GM12878 (cell line): ENCODE measurements around the gene USP54. TPM values are rescaled to one million over a fixed set of nuclear protein-coding genes. Genes with fewer than 3 reads are reported as not detected.

Source experiments
- ATAC-seq: fragments of 200-7000 bp; cut with Tn5 transposase; 3 replicates; pipeline ENCODE4 v1.9.1; 2020; ENCODE audit warnings: mild to moderate bottlenecking, moderate library complexity
- BruUV-seq: library from RNA; stranded (reverse); fragments of 400-500 nt; replicated peaks from 2 replicates; lab custom pipeline; 2021; lab: Mats Ljungman, UMichigan
- CTCF ChIA-PET: fragments of 300-600 bp; sonication (Branson Sonifier 250); formaldehyde crosslinking; extraction: SDS; loops from one replicate; lab custom pipeline; 2021; ENCODE audit warnings: inconsistent platforms; lab: Yijun Ruan, JAX
- POLR2A ChIA-PET: fragments of 350-600 bp; formaldehyde crosslinking; extraction: SDS; loops from one replicate; lab custom pipeline; 2021; ENCODE audit warnings: inconsistent platforms; lab: Charles Lee
- RAD21 ChIA-PET: fragments of 300-600 bp; sonication (Branson Sonifier 250); formaldehyde crosslinking; loops from one replicate; lab custom pipeline; 2023; ENCODE audit warnings: antibody characterized with exemption; ENCODE audit not compliant: unreplicated experiment; lab: Charles Lee
- SMC1A ChIA-PET: fragments of 300-600 bp; sonication (Branson Sonifier 250); formaldehyde crosslinking; loops from one replicate; lab custom pipeline; 2023; ENCODE audit not compliant: unreplicated experiment, uncharacterized antibody; lab: Charles Lee
- DNase-seq: peaks from one replicate; pipeline ENCODE4 v3.0.0-alpha.2; 2011; ENCODE audit warnings: low read depth, low spot score
- FAIRE-seq: peaks from 3 replicates; lab custom pipeline; 2011; peaks lifted over from hg19 to GRCh38; lab: Jason Lieb, UNC
- H2AFZ ChIP-seq: 2 replicates; pipeline ENCODE4 v1.6.0; 2011; ENCODE audit warnings: low read depth, low read length, control low read depth; ENCODE audit not compliant: control insufficient read depth
- H3K27ac ChIP-seq: 2 replicates; pipeline ENCODE4 v1.5.1; 2011; ENCODE audit warnings: control low read depth; ENCODE audit not compliant: control insufficient read depth, insufficient read depth
- H3K27me3 ChIP-seq, 2 experiments: replicated peaks in 1 of 2; 2 replicates each; pipeline versions ENCODE4 v1.6.0 to v1.6.1; 2011; ENCODE audit warnings: low read length in 1 of 2; ENCODE audit not compliant: control insufficient read depth in 2 of 2, insufficient read depth in 2 of 2
- H3K36me3 ChIP-seq, 2 experiments: 2 replicates each; pipeline ENCODE4 v1.5.1; 2011; ENCODE audit warnings: low read length in 1 of 2; ENCODE audit not compliant: control insufficient read depth in 2 of 2, insufficient read depth in 2 of 2
- H3K4me1 ChIP-seq: 2 replicates; pipeline ENCODE4 v1.6.1; 2011; ENCODE audit warnings: mild to moderate bottlenecking, low read length, moderate library complexity, mixed read lengths; ENCODE audit not compliant: control insufficient read depth, insufficient read depth
- H3K4me2 ChIP-seq: 2 replicates; pipeline ENCODE4 v1.6.0; 2011; ENCODE audit warnings: control low read depth; ENCODE audit not compliant: control insufficient read depth, insufficient read depth
- H3K4me3 ChIP-seq: fragments of 200-600 bp; sonication (generic); 2 replicates; pipeline ENCODE4 v1.5.1; 2016
- H3K79me2 ChIP-seq: 2 replicates; pipeline ENCODE4 v1.6.0; 2011; ENCODE audit warnings: low read length; ENCODE audit not compliant: control insufficient read depth, insufficient read depth
- H3K9ac ChIP-seq: 2 replicates; pipeline ENCODE4 v1.8.0; 2011; ENCODE audit warnings: low read length, control low read depth, mixed read lengths; ENCODE audit not compliant: control insufficient read depth, insufficient read depth
- H3K9me3 ChIP-seq: replicated peaks from 3 replicates; pipeline ENCODE4 v1.5.1; 2011; ENCODE audit warnings: mild to moderate bottlenecking, low read length; ENCODE audit not compliant: control insufficient read depth, insufficient read depth
- H4K20me1 ChIP-seq: 2 replicates; pipeline ENCODE4 v1.6.0; 2011; ENCODE audit not compliant: control insufficient read depth, insufficient read depth
- ASH2L ChIP-seq: fragments of 300-600, 200-600 bp; sonication (generic); IDR thresholded peaks from 2 replicates; pipeline ENCODE4 v1.6.1; 2017; ENCODE audit warnings: low read depth, mild to moderate bottlenecking, borderline replicate concordance
- CBX3 ChIP-seq: fragments of 200-600 bp; sonication (generic); IDR thresholded peaks from 2 replicates; pipeline ENCODE4 v1.6.1; 2016; ENCODE audit warnings: low read depth, borderline replicate concordance
- DPF2 ChIP-seq: fragments of 450-650 bp; IDR thresholded peaks from 2 replicates; pipeline ENCODE4 v1.6.1; 2017; ENCODE audit warnings: mild to moderate bottlenecking
- EED ChIP-seq: sonication (generic); IDR thresholded peaks from 2 replicates; pipeline ENCODE4 v1.6.1; 2016; ENCODE audit warnings: antibody characterized with exemption, low read depth
- ESRRA ChIP-seq: IDR thresholded peaks from 2 replicates; pipeline ENCODE4 v1.6.1; 2012; ENCODE audit warnings: mild to moderate bottlenecking, low read length, improper control_type of control experiment
- FOS ChIP-seq: IDR thresholded peaks from 3 replicates; pipeline ENCODE4 v1.6.1; 2011; ENCODE audit warnings: borderline replicate concordance; ENCODE audit not compliant: insufficient read length; ENCODE audit errors: extremely low read depth
- IRF5 ChIP-seq: fragments of 450-650 bp; IDR thresholded peaks from 2 replicates; pipeline ENCODE4 v1.6.1; 2017; ENCODE audit warnings: borderline replicate concordance
- JUND ChIP-seq: IDR thresholded peaks from 2 replicates; pipeline ENCODE4 v1.6.1; 2012; ENCODE audit warnings: low read depth, mild to moderate bottlenecking, low read length, improper control_type of control experiment, moderate library complexity
- MEF2B ChIP-seq: fragments of 450-650 bp; IDR thresholded peaks from 2 replicates; pipeline ENCODE4 v1.6.1; 2018; ENCODE audit warnings: mild to moderate bottlenecking, moderate library complexity; ENCODE audit not compliant: partially characterized antibody, poor library complexity, severe bottlenecking
- NFYB ChIP-seq: IDR thresholded peaks from 2 replicates; pipeline ENCODE4 v1.6.1; 2011; ENCODE audit warnings: low read depth, mild to moderate bottlenecking, low read length, improper control_type of control experiment, moderate library complexity; ENCODE audit not compliant: insufficient read depth
- NR2C2 ChIP-seq: IDR thresholded peaks from 2 replicates; pipeline ENCODE4 v1.6.1; 2011; ENCODE audit warnings: borderline replicate concordance, low read depth; ENCODE audit not compliant: control insufficient read depth, insufficient read length
- NR2F1 ChIP-seq: fragments of 450-650 bp; conservative IDR thresholded peaks from 2 replicates; pipeline ENCODE4 v1.6.1; 2017; ENCODE audit warnings: mild to moderate bottlenecking
- PAX5 ChIP-seq: IDR thresholded peaks from 2 replicates; pipeline ENCODE4 v1.6.1; 2011; ENCODE audit warnings: low read depth, low read length, borderline replicate concordance
- POLR2A ChIP-seq: IDR thresholded peaks from 2 replicates; pipeline ENCODE4 v1.6.1; 2011; ENCODE audit warnings: low read depth, mild to moderate bottlenecking, low read length
- RCOR1 ChIP-seq: conservative IDR thresholded peaks from 2 replicates; pipeline ENCODE4 v1.6.1; 2012; ENCODE audit warnings: low read depth, low read length, improper control_type of control experiment
- SPI1 ChIP-seq: IDR thresholded peaks from 2 replicates; pipeline ENCODE4 v1.6.1; 2011; ENCODE audit warnings: low read depth, mild to moderate bottlenecking, low read length, moderate library complexity, borderline replicate concordance; ENCODE audit not compliant: insufficient read depth
- WRNIP1 ChIP-seq: IDR thresholded peaks from 2 replicates; pipeline ENCODE4 v1.6.1; 2011; ENCODE audit warnings: low read depth, low read length, improper control_type of control experiment, borderline replicate concordance
- ZNF217 ChIP-seq: fragments of 450-650 bp; IDR thresholded peaks from 2 replicates; pipeline ENCODE4 v1.6.1; 2017; ENCODE audit warnings: antibody characterized with exemption, mild to moderate bottlenecking
- ZNF622 ChIP-seq: fragments of 450-650 bp; IDR thresholded peaks from 2 replicates; pipeline ENCODE4 v1.6.1; 2017; ENCODE audit warnings: mild to moderate bottlenecking, inconsistent platforms
- WGBS: methylation state at CpG from one replicate; pipeline ENCODE4 v1.1.6; 2016; ENCODE audit warnings: low lambda C conversion rate; ENCODE audit not compliant: insufficient replicate concordance, insufficient coverage; ENCODE audit errors: missing lambda C conversion rate; 5-methylcytosine and 5-hydroxymethylcytosine counted together
- in situ Hi-C: fragments of 300-500 bp; cut with MboI; formaldehyde crosslinking; loops from 9 replicates; pipeline ENCODE4 v1.14.3; 2018; ENCODE audit warnings: mixed read lengths
- intact Hi-C: fragments of 100-400 bp; cut with micrococcal nuclease; formaldehyde crosslinking; loops from one replicate; pipeline ENCODE4 v1.14.2; 2022; ENCODE audit not compliant: unreplicated experiment
- polyA plus RNA-seq, 11 experiments: library from polyadenylated mRNA; depleted of rRNA in 4 of 11; unstranded in 6 of 11; stranded (reverse) in 5 of 11; fragments of >200 nt; fragmentation: Nextera tagmentation in 4 of 11; fragmentation: Illumina TruSeq in 1 of 11; extraction: Ambion mirVana in 4 of 11; extraction: Trizol in 1 of 11; gene quantifications; 1 replicate in 1 of 11; 2 replicates in 10 of 11; pipeline versions ENCODE4 v1.2.1 to v1.2.3, GENCODE V29; 2011 to 2016; ENCODE audit warnings: inconsistent platforms in 2 of 11, missing spikeins in 2 of 11, low read depth in 1 of 11
- total RNA-seq, 4 experiments: library from RNA; depleted of rRNA in 3 of 4; stranded (reverse); fragments of >200 nt in 3 of 4; fragmentation: Illumina TruSeq in 1 of 4; extraction: Trizol in 1 of 4; gene quantifications; 2 replicates each; pipeline versions ENCODE4 v1.2.1 to v1.2.3, GENCODE V29; 2013 to 2021
- TF ChIP-seq, protein P1 (sequence below): IDR thresholded peaks from 2 replicates; pipeline ENCODE4 v1.6.1; 2012; ENCODE audit warnings: low read depth, low read length, improper control_type of control experiment
- TF ChIP-seq, protein P2 (sequence below): fragments of 450-650 bp; IDR thresholded peaks from 2 replicates; pipeline ENCODE4 v1.6.1; 2017; ENCODE audit warnings: low read depth, mild to moderate bottlenecking, moderate library complexity

USP54 gene
- total and polyA plus RNA-seq, 10 of the 15 experiments (the other 5 are each of a cell fraction or from before 2014, with no cell fraction given), result 0.93 to 10.5 (median 5.5) TPM

- TF ChIP-seq NR2F1 (no peak), JUND (no peak), DPF2 (no peak), NR2C2 (no peak), ZNF217 (no peak), CBX3 (no peak)
- TF ChIP-seq, protein P1, sequence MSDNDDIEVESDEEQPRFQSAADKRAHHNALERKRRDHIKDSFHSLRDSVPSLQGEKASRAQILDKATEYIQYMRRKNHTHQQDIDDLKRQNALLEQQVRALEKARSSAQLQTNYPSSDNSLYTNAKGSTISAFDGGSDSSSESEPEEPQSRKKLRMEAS, result no peak
Measured at GRCh38 chr10:73554721-73555120, 36.4 kb downstream of the USP54 start (continued).

- DNase-seq, result no peak
- in situ Hi-C loops, result no loop called here
- Histone ChIP-seq H3K9ac (no peak overlapping the region), H3K4me3 (no peak overlapping the region), H3K79me2 (no peaks in the 10 kb centered on the region), H2AFZ (no peak overlapping the region)
- ChIA-PET POLR2A (interaction anchor here (0.6 kb wide), 1 partner anchor 43 kb away, joined by 3 read pairs; no protein-coding TSS in a partner anchor), SMC1A (interaction anchor here (1.4 to 2.5 kb wide), 3 partner anchors 9 to 90 kb away, joined by 4 to 9 read pairs (median 5); no protein-coding TSS in a partner anchor)
- no TSS peak for BruUV-seq
- no peak for FAIRE-seq
- intact Hi-C loops, result no loop called here
- TF ChIP-seq WRNIP1 (no peak), PAX5 (no peak), MEF2B (no peak), NFYB (no peak), ZNF622 (no peak), POLR2A (no peak), RCOR1 (no peak), ASH2L (no peak), EED (no peak), FOS (no peak), SPI1 (no peak), ESRRA (no peak), IRF5 (no peak)
- TF ChIP-seq, protein P2, sequence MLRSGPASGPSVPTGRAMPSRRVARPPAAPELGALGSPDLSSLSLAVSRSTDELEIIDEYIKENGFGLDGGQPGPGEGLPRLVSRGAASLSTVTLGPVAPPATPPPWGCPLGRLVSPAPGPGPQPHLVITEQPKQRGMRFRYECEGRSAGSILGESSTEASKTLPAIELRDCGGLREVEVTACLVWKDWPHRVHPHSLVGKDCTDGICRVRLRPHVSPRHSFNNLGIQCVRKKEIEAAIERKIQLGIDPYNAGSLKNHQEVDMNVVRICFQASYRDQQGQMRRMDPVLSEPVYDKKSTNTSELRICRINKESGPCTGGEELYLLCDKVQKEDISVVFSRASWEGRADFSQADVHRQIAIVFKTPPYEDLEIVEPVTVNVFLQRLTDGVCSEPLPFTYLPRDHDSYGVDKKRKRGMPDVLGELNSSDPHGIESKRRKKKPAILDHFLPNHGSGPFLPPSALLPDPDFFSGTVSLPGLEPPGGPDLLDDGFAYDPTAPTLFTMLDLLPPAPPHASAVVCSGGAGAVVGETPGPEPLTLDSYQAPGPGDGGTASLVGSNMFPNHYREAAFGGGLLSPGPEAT, result no peak
- TF ChIP-seq, all 136 proteins: peak for 0
- Histone ChIP-seq H4K20me1 (no peaks in the 10 kb centered on the region), H3K4me1 (no peaks in the 10 kb centered on the region), H3K4me2 (no peak overlapping the region), H3K9me3 (no peaks in the 10 kb centered on the region), H3K27me3 (no peaks in the 10 kb centered on the region), H3K27ac (no peak overlapping the region), H3K36me3 (no peaks in the 10 kb centered on the region)
- no peak for ATAC-seq
- CTCF ChIA-PET, result interaction anchor here (0.8 to 1.4 kb wide), 4 partner anchors 9 to 376 kb away, joined by 3 to 4 read pairs (median 3); no protein-coding TSS in a partner anchor
- WGBS, result 46% methylated on average over 2 of the region's 2 CpGs
- RAD21 ChIA-PET, result interaction anchor here (1.0 kb wide), 1 partner anchor 90 kb away, joined by 3 read pairs; no protein-coding TSS in a partner anchor
Measured at GRCh38 chr10:73553761-73554160, 37.4 kb downstream of the USP54 start.
